Activated CD8-positive, alpha-beta T cell treated with anti-CD3 and anti-CD28 coated beads, Interleukin-2, amount 10 ng/mL, durations not matched to agents 7 days and 5 days (primary cell): ENCODE results near the gene IVNS1ABP. TPM values are rescaled to one million over a fixed set of nuclear protein-coding genes. Genes with fewer than 3 reads are reported as not detected.

Experiments
- ATAC-seq: fragments of 150-1000 bp; cut with Tn5 transposase; one replicate; pipeline ENCODE4 v1.10.0; 2021; ENCODE audit warnings: moderate library complexity
- CTCF ChIA-PET: fragments of 350-600 bp; sonication (Branson Sonifier 250); formaldehyde crosslinking; loops from one replicate; lab custom pipeline; 2021; ENCODE audit warnings: antibody characterized with exemption; lab: Charles Lee
- POLR2A ChIA-PET: fragments of 350-600 bp; sonication (Branson Sonifier 250); formaldehyde crosslinking; loops from one replicate; lab custom pipeline; 2021; ENCODE audit warnings: antibody characterized with exemption; lab: Charles Lee
- DNase-seq: peaks from one replicate; pipeline ENCODE4 v3.0.0-alpha.2; 2020
- H3K27ac Mint-ChIP-seq: one replicate; pipeline ENCODE4 v1.8.0; 2021; ENCODE audit warnings: mild to moderate bottlenecking, mixed read lengths
- H3K27me3 Mint-ChIP-seq: one replicate; pipeline ENCODE4 v1.8.0; 2021; ENCODE audit warnings: low read depth, mixed read lengths
- H3K36me3 Mint-ChIP-seq: one replicate; pipeline ENCODE4 v1.8.0; 2021; ENCODE audit warnings: low read depth, mixed read lengths
- H3K4me1 Mint-ChIP-seq: one replicate; pipeline ENCODE4 v1.8.0; 2021; ENCODE audit warnings: low read depth, mixed read lengths
- H3K4me3 Mint-ChIP-seq: one replicate; pipeline ENCODE4 v1.8.0; 2021; ENCODE audit warnings: mild to moderate bottlenecking, mixed read lengths
- H3K9me3 Mint-ChIP-seq: one replicate; pipeline ENCODE4 v1.8.0; 2022; ENCODE audit warnings: mixed read lengths; ENCODE audit not compliant: insufficient read depth
- total RNA-seq, 2 experiments: library from RNA; stranded (reverse); gene quantifications; one replicate each; pipeline ENCODE4 v1.2.3, GENCODE V29; 2021

IVNS1ABP gene
- total RNA-seq, 2 experiments from 2014 or later = 216 to 234 TPM

DNA sequence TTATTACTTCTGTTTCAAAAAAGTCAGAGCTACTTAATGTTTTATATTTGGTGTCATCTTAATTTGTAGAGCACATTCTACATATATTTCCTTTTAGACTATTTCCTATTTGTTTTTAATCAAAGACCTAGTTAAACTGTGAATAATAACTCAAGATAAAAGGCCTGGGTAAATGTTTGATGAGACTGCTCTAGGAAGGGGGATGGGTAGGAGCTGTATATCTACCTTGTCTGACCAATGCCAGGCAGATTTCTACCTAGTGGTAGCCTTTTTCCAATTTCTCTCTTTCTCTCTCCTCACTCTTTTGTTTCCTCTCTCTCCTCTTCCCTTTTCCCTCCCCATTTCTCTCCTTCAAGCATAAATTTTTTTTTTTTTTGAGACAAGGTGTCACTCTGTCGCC lies 31.9 kb upstream of the IVNS1ABP start:
- H3K36me3 Mint-ChIP-seq = peaks cover 11% of the 10 kb centered on the region
- ATAC-seq (no peak), DNase-seq (no peak)
- H3K27ac Mint-ChIP-seq = no peak overlapping the region
- no peaks in the 10 kb centered on the region for H3K9me3 Mint-ChIP-seq
- peaks cover 36% of the 10 kb centered on the region for H3K4me1 Mint-ChIP-seq
- POLR2A ChIA-PET = interaction anchor here (0.8 to 1.0 kb wide), 3 partner anchors 11 to 31 kb away, joined by 3 read pairs; no protein-coding TSS in a partner anchor
- CTCF ChIA-PET = interaction anchor here (0.8 to 1.1 kb wide), 3 partner anchors 10 to 211 kb away, joined by 3 read pairs; partner anchors contain the start of gene IVNS1ABP
- H3K27me3 Mint-ChIP-seq = no peaks in the 10 kb centered on the region
- no peak overlapping the region for H3K4me3 Mint-ChIP-seq

DNA sequence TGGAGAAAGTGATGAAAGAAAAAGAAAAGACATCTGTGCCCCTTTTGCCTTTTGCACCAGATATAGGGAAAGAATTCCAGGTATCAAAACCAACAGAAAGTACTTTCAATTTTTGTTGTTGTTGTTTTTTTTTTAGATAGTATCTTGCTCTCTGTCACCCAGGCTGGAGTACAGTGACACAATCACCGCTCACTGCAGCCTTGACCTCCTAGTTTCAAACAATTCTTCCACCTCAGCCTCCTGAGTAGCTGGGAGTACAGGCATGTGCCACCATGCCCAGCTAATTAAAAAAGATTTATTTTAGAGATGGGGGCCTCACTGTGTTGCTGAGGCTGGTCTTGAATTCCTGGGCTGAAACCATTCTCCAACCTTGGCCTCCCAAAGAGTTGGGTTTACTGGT lies 31.3 kb upstream of the IVNS1ABP start:
- H3K36me3 Mint-ChIP-seq = peaks cover 9% of the 10 kb centered on the region
- no peak overlapping the region for H3K27ac Mint-ChIP-seq
- POLR2A ChIA-PET = interaction anchor here (0.9 to 1.0 kb wide), 2 partner anchors 10 to 30 kb away, joined by 3 read pairs; no protein-coding TSS in a partner anchor
- ATAC-seq (no peak), DNase-seq (no peak)
- H3K4me1 Mint-ChIP-seq = peaks cover 36% of the 10 kb centered on the region
- H3K27me3 Mint-ChIP-seq = no peaks in the 10 kb centered on the region
- H3K4me3 Mint-ChIP-seq = no peak overlapping the region
- CTCF ChIA-PET = interaction anchor here (1.0 to 1.1 kb wide), 2 partner anchors 31 to 212 kb away, joined by 3 read pairs; partner anchors contain the start of gene IVNS1ABP
- H3K9me3 Mint-ChIP-seq = no peaks in the 10 kb centered on the region

DNA sequence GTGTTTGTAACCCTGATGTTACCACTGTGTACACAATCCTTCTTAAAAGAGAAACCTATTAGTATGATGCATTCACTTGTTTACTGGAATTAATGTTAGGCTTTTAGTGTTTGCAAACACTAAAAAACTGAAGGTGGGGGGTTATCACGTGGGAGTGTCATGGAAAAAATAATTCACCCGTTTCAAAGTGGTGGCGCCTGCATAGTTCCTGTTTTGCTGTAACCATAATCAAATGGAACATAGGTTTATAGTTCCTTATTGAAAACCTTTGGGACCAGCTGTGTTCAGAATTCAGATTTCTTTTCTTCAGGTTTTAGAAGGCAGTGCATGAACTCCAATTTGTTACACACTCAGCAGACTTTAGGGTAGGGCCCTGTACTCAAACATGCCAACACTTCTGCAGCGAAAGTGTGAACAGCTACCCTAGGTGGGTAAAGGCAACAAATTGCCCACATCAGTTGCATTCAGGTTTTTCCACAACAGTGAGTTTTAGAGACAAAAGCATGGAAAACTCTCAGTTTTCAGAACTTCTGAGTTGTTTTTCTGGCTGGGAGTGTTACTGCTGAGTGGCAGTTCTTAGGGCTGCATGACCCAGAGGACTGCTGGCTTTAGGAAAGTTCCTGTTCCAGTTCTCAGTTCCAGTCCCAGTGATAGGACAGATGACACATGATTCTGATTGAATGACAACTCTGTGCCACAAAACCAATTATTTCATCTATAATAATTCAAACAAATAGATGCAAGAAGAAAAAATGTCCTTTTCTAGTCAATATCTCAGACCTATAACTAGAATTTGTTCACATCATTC lies 29.1 kb upstream of the IVNS1ABP start:
- Mint-ChIP-seq H3K27ac (no peak overlapping the region), H3K9me3 (no peaks in the 10 kb centered on the region), H3K27me3 (no peaks in the 10 kb centered on the region), H3K4me3 (no peak overlapping the region), H3K36me3 (peaks cover 21% of the 10 kb centered on the region), H3K4me1 (peaks cover 50% of the 10 kb centered on the region)
- CTCF ChIA-PET = interaction anchor here (1.7 kb wide), 1 partner anchor 324 kb away, joined by 3 read pairs; no protein-coding TSS in a partner anchor
- peak; percentile 29 for ATAC-seq
- no peak for DNase-seq
- POLR2A ChIA-PET = interaction anchor here (0.9 to 1.1 kb wide), 2 partner anchors 28 to 94 kb away, joined by 3 to 4 read pairs; no protein-coding TSS in a partner anchor

DNA sequence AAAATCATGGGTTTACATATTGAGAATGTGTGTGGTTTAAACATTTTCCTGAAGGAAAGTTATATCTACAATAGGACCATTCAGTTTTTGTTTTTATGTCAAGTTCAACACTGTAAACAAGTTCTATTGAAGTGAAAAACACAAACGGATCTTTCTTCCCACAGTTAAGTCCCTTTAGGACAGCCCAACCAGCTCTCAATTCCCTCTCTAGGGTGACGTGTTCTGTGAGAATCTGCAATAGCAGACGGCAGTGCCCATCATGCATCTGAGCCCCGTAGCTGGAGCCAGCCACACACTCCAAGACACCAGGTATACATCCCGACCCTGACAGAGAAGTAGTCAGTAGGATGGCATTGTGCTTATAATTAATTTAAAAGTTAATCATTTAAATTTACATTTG lies 26.3 kb upstream of the IVNS1ABP start:
- ATAC-seq (no peak), DNase-seq (no peak)
- H3K27me3 Mint-ChIP-seq = no peaks in the 10 kb centered on the region
- CTCF ChIA-PET = no interaction called here
- H3K9me3 Mint-ChIP-seq = peaks cover 9% of the 10 kb centered on the region
- H3K4me1 Mint-ChIP-seq = peaks cover 66% of the 10 kb centered on the region
- H3K27ac Mint-ChIP-seq = no peak overlapping the region
- no peak overlapping the region for H3K4me3 Mint-ChIP-seq
- peaks cover 26% of the 10 kb centered on the region for H3K36me3 Mint-ChIP-seq
- POLR2A ChIA-PET = no interaction called here

DNA sequence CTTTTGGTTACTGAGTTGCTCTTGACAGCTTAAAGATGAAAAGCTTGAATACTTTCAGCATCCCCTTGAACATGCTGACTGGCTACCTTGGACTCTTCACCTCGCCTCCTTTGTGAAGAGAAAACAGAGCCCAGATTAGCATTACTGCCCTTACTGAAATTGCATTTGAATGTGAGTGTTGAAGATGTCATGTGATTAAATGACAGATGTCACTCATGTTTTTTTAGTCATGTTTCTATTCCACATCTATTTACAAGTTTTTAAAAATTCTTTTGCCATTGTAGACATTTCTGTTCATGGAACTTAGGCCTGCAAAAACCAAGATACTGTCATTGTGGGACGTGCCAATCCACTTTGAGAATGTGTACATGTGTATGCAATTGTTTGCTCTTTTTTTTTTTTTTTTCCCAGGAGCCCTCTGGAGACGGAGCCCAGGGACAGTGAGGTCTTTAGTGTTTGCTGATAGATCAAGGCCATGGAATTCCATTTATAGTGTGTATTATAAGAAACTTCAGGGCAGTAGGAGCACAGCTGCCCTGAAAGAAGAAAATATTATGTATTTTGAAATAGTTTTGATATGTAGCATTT lies 25.7 kb upstream of the IVNS1ABP start:
- no peak overlapping the region for H3K4me3 Mint-ChIP-seq
- ATAC-seq = no peak
- no peak overlapping the region for H3K27ac Mint-ChIP-seq

DNA sequence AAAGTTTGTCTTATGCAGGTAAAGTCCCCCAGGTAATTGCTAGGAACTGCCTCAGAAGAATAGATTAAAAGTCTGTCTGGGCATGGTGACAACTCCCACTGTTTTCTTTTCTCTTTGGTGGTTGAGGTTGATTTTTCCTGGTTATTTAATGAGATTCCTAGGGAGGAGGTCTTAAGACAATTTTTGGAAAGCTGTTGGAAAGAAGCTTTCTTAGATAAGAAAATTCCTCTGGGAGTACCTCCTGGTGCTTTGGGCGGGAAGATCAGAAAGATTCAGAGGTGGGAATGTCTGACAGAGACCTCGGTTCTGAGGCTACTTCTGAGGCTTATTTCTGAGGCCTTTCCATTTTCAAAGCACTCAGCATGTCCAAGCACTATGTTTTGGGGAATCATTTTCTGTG lies 25.0 kb upstream of the IVNS1ABP start:
- H3K27me3 Mint-ChIP-seq = no peaks in the 10 kb centered on the region
- H3K27ac Mint-ChIP-seq = no peak overlapping the region
- H3K36me3 Mint-ChIP-seq = peaks cover 31% of the 10 kb centered on the region
- ChIA-PET CTCF (no interaction called here), POLR2A (no interaction called here)
- H3K4me3 Mint-ChIP-seq = no peak overlapping the region
- H3K4me1 Mint-ChIP-seq = peaks cover 70% of the 10 kb centered on the region
- DNase-seq (no peak), ATAC-seq (no peak)
- H3K9me3 Mint-ChIP-seq = peaks cover 9% of the 10 kb centered on the region

More for the DNA sequence above, 25.7 kb upstream of the IVNS1ABP start:
- H3K36me3 Mint-ChIP-seq = peaks cover 27% of the 10 kb centered on the region
- DNase-seq = no peak
- peaks cover 66% of the 10 kb centered on the region for H3K4me1 Mint-ChIP-seq
- no peaks in the 10 kb centered on the region for H3K27me3 Mint-ChIP-seq
- ChIA-PET POLR2A (no interaction called here), CTCF (no interaction called here)
- peaks cover 9% of the 10 kb centered on the region for H3K9me3 Mint-ChIP-seq

DNA sequence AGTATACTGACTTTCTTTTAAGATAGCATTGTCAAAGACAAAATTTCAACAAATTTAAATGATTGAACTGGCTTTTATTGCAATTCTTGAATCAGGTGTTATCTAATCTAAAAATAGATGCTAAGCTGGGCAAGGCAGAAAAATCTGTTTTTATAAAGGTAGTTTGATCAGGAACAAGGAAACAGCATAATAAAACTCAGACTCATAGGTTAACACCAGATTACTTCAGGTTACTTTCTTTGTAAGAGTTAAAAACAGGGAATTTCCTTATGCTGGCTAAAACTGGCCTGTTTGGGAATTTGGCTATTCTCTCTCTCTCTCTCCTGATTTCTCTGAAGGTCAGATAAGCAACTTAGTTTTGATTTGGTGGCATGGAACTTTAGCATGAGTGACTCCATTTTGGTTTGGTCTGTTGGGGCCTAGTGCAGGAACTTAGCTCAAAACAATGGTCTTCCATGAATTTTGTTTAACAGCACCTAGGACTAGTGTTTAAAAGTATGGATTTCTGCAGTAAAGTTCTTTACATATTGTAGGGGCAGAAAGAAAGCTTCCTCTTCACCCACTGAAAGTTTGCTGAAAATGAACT lies 24.2 kb upstream of the IVNS1ABP start:
- POLR2A ChIA-PET = no interaction called here
- peaks cover 35% of the 10 kb centered on the region for H3K36me3 Mint-ChIP-seq

DNA sequence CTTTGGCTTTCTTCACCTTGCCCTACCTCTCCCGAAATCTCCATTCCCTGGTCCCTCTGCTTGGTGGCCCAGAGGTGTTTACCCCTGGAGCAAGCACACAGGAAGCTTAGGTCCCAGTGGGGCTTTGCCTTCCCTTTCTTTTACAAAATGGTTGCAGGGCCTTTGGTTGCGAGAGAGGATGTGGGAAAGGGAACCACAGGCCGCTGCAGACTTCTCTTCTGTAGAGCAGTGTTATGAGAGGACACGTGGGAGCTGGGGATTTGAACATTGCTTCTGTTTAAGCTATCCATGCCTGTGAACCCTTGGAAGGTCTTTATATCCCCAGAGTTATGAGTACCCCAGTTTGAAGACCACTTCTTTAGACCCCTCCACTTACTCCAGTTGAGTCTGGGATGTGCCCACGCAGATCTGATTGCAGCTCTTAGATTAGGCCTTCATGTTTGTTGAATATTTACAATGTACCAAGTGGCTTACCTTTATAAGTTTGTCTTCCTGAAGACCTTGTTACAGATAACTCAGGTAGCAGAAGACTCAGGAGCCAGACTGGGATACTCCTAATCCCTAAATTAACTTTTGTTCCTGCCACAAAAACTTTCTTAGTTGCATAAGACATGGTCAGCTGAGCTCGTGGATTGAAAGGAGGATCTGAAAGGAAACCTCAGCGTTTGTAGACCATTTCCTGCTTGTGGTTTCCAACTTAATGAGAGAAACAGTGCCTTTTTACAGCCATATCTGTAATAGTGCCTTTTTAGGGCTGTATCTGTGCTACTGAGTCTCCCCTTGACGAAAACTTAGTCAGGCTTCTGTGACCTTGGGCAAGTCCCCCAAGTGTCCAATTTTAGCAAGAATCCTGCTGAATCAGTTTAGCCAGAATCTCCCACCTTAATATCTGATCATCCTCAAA lies 21.9 kb upstream of the IVNS1ABP start:
- Mint-ChIP-seq H3K4me3 (peak overlapping the region; percentile 57), H3K36me3 (peaks cover 41% of the 10 kb centered on the region), H3K27ac (peak overlapping the region; percentile 92), H3K9me3 (peaks cover 9% of the 10 kb centered on the region), H3K27me3 (no peaks in the 10 kb centered on the region), H3K4me1 (peaks cover 64% of the 10 kb centered on the region)
- ATAC-seq (peak; percentile 94), DNase-seq (peak; percentile 90)
- ChIA-PET CTCF (interaction anchor here (1.0 to 3.7 kb wide), 5 partner anchors 15 to 227 kb away, joined by 4 to 27 read pairs (median 5); partner anchors contain the start of gene IVNS1ABP), POLR2A (interaction anchor here (0.6 to 4.3 kb wide), 9 partner anchors 9 to 298 kb away, joined by 3 to 55 read pairs (median 4); partner anchors contain the start of gene IVNS1ABP)

More for the DNA sequence above, 24.2 kb upstream of the IVNS1ABP start:
- no peak for ATAC-seq
- peaks cover 9% of the 10 kb centered on the region for H3K9me3 Mint-ChIP-seq
- no peak for DNase-seq
- no peak overlapping the region for H3K4me3 Mint-ChIP-seq
- H3K27me3 Mint-ChIP-seq = no peaks in the 10 kb centered on the region
- H3K4me1 Mint-ChIP-seq = peaks cover 70% of the 10 kb centered on the region
- CTCF ChIA-PET = no interaction called here
- no peak overlapping the region for H3K27ac Mint-ChIP-seq

DNA sequence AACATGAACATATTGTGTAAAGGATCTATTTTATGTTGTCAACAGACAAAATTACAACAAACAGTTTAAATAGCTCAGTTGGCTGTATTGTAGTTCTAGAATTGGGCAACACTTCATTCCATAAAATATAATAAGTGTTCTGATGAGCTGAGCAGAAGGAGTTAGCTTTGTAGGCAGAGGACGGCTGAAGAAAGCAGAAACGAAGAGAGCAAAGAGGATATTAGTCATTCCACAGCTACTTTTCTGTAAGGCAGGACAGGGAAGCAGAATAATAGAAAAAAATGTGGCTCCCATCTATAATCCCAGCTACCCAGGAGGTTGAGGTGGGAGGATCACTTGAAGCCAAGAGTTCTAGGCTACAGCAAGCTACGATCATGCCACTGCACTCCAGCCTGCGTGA lies 20.2 kb upstream of the IVNS1ABP start:
- Mint-ChIP-seq H3K36me3 (peaks cover 39% of the 10 kb centered on the region), H3K27ac (peak overlapping the region; percentile 47), H3K9me3 (peaks cover 9% of the 10 kb centered on the region), H3K27me3 (no peaks in the 10 kb centered on the region), H3K4me3 (no peak overlapping the region), H3K4me1 (peaks cover 63% of the 10 kb centered on the region)
- ChIA-PET POLR2A (interaction anchor here (0.6 to 4.3 kb wide), 2 partner anchors 15 to 20 kb away, joined by 3 to 55 read pairs; partner anchors contain the start of gene IVNS1ABP), CTCF (interaction anchor here (0.7 to 3.7 kb wide), 9 partner anchors 9 to 334 kb away, joined by 3 to 27 read pairs (median 4); partner anchors contain the start of gene IVNS1ABP)
- ATAC-seq (no peak), DNase-seq (no peak)

DNA sequence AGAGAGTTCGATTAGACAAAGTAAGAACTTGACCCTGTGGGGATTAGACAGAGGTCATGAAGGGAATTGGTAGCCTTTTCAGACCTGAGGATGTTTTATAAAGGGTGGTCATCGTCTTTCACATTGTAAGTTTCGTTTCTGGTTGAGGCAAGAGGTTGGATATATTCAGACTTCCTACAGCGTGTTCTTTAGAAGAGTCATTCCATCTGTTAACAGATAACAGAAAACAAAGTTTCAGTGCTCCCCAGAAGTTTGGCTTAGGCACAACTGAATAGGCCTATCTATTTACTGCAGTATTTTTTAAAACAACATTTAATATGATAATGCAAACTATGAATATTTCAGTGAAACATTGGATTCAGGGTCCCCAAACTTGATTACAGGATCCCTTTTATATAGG lies 17.1 kb upstream of the IVNS1ABP start:
- POLR2A ChIA-PET = no interaction called here
- Mint-ChIP-seq H3K4me1 (peaks cover 39% of the 10 kb centered on the region), H3K36me3 (peaks cover 25% of the 10 kb centered on the region), H3K27me3 (no peaks in the 10 kb centered on the region), H3K4me3 (no peak overlapping the region), H3K9me3 (no peaks in the 10 kb centered on the region), H3K27ac (no peak overlapping the region)
- DNase-seq = no peak
- CTCF ChIA-PET = no interaction called here
- ATAC-seq = no peak
